Brain pericyte (primary cell): ENCODE data around the gene APP.
"Not testable (repeated sequence)": the region's sequence is repeated elsewhere in the genome, so short reads cannot be mapped to it uniquely, and the experiment has no call there.

Source experiments
- DNase-seq: peaks from one replicate; pipeline ENCODE4 v3.0.0-alpha.2; 2012; ENCODE audit warnings: low read depth, low spot score

The APP gene

GRCh38 chr21:25944672-25945213, 225.8 kb downstream of the APP start:
- DNase-seq: no peak

- DNase-seq: no peak
These were observed 226.5 kb downstream of the APP start for GRCh38 chr21:25944082-25944481.

GRCh38 chr21:25942135-25942534, 228.4 kb downstream of the APP start:
- DNase-seq: no peak

GRCh38 chr21:25939396-25939761, 231.2 kb downstream of the APP start:
- DNase-seq: no peak

- DNase-seq: no peak
These were observed 231.7 kb downstream of the APP start for GRCh38 chr21:25938658-25939395.

GRCh38 chr21:25936776-25937175, 233.8 kb downstream of the APP start:
- DNase-seq: no peak

- DNase-seq: peak; percentile 27
These were observed 235.8 kb downstream of the APP start for GRCh38 chr21:25934771-25935224.

- no peak for DNase-seq
These were observed 236.4 kb downstream of the APP start for GRCh38 chr21:25934130-25934529.

GRCh38 chr21:25931765-25932164, 238.8 kb downstream of the APP start:
- DNase-seq: no peak

GRCh38 chr21:25929856-25930520, 240.6 kb downstream of the APP start:
- no peak for DNase-seq

GRCh38 chr21:25927195-25927880, 243.2 kb downstream of the APP start:
- no peak for DNase-seq

GRCh38 chr21:25925936-25926335, 244.6 kb downstream of the APP start:
- no peak for DNase-seq

- no peak for DNase-seq
These were observed 245.3 kb downstream of the APP start for GRCh38 chr21:25925064-25925800.

GRCh38 chr21:25918152-25918551, 252.4 kb downstream of the APP start:
- not testable (repeated sequence) for DNase-seq

GRCh38 chr21:25916226-25916625, 254.3 kb downstream of the APP start:
- DNase-seq: no peak

GRCh38 chr21:25913479-25913878, 257.1 kb downstream of the APP start:
- DNase-seq: no peak

GRCh38 chr21:25912402-25912746, 258.2 kb downstream of the APP start:
- DNase-seq: no peak

GRCh38 chr21:25911730-25912401, 258.7 kb downstream of the APP start:
- no peak for DNase-seq

GRCh38 chr21:25910809-25911208, 259.8 kb downstream of the APP start:
- DNase-seq: no peak

GRCh38 chr21:25909341-25909740, 261.2 kb downstream of the APP start:
- no peak for DNase-seq

GRCh38 chr21:25908495-25908894, 262.1 kb downstream of the APP start:
- DNase-seq: no peak
